Activated gamma-delta T cell (primary cell): Measurements from ENCODE around the gene OR2H1.
"Not testable (repeated sequence)": the region's sequence is repeated elsewhere in the genome, so short reads cannot be mapped to it uniquely, and the experiment has no call there.

Experiments
- DNase-seq: peaks from one replicate; lab custom pipeline; 2025; lab: John Stamatoyannopoulos, UW
- total RNA-seq, 2 donors: gene quantifications; one replicate each; lab custom pipeline; 2026; lab: John Stamatoyannopoulos, UW

OR2H1 gene
- 0 to 0.10 reads per million in 2 donors for total RNA-seq

DNA sequence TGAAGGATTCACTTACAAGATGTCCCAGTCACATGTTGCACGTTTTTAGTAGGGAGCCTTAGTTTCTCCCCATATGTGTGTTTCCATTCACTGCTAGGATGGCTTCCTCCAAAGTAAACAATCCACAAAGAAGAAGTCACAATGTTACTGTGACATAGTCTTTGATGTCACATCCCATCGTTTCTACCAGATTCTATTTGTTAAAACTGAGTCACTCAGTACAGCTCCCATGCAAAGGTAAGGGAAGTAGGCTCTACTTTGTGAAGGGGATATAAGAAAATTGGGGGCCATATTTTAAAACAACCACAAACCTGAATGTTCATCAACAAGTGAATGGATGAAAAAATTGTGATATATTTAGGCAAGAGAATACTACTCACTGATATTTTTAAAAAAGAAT, at the start of gene OR2H1, which contains the start of gene OR11A1:
TSS of gene OR2H1 (plus strand) at position 185 of the 400 bp plus-strand sequence. CDS start 4,615 bp downstream, outside the sequence.
TSS of gene OR11A1 (minus strand) at position 101 of the 400 bp plus-strand sequence. CDS start 29,430 bp downstream, outside the sequence.
- DNase-seq = no peak

DNA sequence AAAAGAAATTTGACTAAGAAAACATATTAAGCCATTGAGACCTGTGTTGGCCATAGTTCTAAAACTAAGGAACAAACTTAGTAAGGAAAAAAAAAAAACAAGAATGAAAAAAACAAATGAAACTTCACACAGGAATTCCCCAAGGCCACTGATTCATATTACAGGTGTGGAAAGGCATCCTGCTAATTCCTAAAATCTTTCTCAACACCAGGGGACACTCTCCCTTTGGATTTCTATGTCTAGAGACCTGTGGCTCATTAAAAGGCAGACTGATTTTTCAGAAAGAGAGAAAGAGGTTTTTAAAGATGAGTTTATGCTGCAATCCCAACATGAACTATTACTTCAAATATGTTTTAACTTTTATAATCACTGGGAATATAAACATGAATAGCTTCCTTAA, 42.4 kb upstream of the OR2H1 start, which contains the start of gene OR12D1:
TSS of gene OR12D1 (plus strand) at position 341 of the 400 bp plus-strand sequence.
- no peak for DNase-seq

DNA sequence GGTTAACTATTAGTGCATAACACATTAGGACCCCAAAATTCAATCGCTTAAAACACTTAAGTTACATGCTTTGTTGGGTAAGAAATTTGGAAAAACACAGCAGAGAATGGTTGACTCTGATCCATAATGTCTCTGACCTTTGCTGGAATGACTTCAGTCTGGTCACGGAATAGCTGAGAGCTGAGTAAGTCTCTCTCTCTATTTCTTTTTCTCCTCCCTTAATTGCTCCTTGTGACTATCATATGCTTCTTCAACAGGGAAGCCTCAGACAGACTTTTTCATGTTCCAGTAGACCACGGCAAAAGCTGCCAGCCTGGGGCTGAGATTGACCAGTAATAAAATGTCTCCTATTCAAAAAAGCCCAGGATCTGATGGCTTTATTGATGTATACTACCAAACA, 37.4 kb upstream of the OR2H1 start:
- no peak for DNase-seq

DNA sequence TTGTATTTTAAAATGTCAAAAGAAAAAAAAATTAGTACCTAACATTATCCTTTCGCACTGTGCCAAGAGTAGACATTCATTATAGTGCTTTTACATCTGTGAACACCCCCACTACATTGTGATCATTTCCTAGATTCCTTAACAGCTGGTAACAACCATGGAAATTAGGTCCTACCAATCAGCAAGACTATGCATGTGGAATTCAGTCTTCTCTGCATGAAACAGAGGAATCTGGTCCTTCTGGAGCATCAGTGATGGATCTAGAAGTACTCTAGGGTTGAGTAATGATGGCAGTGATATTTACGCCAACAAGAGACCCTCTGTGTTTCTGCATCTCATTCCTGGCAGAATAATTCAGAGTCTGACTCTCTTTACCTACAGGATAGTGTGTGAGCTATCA, 32.8 kb upstream of the OR2H1 start:
- DNase-seq = no peak

DNA sequence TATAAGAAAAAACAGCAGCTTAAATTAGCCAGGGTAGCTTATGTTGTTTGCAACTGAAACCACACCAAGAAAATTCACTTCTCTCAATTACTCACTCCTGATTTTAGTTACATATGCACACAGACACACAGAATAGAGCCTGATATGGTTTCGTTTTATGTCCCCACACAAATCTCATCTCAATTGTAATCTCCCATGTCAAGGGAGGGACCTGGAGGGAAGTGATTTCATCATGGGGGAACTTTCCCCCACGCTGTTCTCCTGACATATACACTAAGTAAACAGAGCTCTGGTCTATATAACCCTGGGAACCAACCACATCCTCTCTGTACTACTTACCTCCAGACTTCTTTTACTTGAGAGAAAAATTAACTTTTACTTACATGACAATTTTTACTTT, 32.4 kb upstream of the OR2H1 start:
- DNase-seq = no peak

DNA sequence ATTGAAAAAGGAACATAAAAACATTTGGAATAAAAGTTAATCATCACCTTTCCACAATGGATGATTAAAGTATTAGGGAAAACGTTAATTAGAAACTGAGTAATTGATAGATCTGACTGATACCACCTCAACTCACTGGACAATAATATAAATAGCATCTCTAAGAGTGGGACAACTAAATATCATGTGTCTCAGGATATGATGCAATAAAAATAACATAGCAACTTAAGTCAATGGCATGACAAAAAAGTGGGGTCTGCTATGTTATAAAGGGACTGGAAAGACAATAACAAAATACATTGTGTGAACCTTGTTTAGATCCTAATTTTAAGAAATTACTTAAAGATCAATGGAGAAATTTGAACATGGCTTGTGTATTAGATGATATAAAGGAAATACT, 31.9 kb upstream of the OR2H1 start:
- DNase-seq = no peak

DNA sequence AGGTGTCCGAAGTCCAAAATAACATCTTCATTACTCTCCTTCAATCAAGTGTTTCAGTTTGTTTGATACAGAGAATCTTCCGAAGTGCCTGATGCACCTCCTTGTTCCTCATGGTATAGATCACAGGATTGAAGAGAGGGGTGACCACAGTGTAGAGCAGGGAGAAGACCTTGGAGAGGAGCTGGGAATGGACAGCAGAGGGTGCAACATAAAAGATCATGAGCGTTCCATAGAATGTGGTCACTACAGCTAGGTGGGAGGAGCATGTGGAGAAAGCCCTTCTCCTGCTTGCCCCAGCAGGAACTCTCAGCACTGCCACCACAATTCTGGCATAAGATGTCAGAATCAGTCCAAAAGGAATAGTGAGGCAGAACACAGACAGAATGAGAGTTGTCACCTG, 30.3 kb upstream of the OR2H1 start:
- DNase-seq = no peak

DNA sequence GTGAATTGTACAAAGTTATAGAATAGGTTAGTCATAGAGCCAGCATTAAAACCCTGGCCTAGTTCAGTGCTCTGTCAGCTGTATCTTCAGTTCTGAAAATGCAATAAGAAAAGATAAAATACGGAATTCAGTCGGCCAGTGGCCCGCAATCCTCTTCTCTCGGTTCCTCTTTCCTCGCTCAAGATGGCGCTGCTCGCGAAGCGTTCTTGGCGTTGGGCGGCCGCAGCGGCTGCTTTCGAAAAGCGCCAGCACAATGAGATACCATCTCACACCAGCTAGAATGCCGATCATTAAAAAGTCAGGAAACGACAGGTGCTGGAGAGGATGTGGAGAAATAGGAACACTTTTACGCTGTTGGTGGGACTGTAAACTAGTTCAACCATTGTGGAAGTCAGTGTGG, 20.2 kb upstream of the OR2H1 start:
- not testable (repeated sequence) for DNase-seq

DNA sequence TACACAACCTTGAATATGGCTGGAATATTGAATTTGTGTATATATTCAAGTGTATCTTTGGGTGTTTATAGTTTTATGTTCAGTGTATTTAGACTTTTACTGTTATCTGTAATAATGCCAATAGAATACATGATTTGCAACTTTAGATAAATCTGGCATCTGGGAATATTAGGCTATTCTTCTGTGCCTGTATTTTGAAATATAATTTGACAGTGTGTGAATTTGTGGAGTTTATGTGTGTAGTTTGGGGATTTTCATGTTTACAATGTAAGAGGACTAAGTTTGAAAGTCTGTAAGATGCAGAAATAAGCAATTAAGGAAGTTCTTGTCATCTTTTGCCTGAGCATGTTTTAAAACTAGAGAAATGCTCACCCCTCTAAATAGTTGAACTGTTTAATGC, 17.9 kb upstream of the OR2H1 start, which contains the start of gene OR10C1:
TSS of gene OR10C1 (plus strand) at position 301 of the 400 bp plus-strand sequence. CDS start 710 bp downstream, outside the sequence.
- no peak for DNase-seq

DNA sequence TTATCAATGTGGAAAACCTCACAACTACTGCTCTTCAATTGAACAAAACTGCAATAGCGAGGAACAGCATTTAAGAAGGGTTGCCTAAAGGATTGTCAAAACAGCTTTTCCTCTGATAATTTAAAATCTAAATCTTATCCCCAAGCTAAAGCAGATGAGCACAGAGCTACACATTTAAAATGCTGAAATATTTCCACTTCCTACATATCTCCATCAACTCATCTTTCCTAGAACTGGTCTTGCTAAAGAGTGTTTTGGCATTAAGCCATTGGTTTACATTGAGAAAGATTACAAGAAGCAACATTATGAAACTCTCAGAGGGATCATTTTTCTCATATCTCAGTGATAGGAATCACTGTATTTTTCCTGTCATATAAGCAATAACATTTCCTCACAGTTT, 14.2 kb upstream of the OR2H1 start:
- no peak for DNase-seq

DNA sequence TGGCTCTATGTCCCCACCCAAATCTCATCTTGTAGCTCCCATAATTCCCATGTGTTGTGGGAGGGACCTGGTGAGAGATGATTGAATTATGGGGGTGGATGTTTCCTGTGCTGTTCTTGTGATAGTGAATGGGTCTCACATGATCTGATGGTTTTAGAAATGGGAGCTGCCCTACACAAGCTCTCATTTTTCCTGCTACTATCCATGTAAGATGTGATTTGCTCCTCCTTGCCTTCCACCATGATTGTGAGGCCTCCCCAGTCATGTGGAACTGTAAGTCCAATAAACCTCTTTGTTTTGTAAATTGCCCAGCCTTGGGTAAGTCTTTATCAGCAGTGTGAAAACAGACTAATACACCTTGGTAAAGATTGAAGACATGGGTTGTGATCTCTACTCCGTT, 12.9 kb upstream of the OR2H1 start:
- DNase-seq = not testable (repeated sequence)

DNA sequence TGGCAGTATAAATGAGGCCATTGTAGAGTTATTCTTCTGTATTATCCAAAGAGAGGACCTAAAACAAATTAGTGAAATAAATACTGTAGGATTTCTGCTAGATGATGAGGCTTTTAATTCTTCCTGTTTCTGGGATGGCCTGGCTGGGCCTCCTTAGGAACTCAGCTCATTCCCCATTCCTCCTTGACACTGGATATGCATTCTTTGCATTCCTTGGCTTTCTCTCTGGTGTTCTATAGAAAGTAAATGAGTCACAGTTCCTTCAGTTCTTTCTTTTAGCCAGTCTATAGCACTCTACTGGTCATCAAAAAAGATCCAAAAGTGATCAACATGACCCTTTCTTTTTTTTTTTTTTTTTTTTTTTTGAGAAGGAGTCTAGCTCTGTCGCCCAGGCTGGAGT, 9.3 kb upstream of the OR2H1 start:
- DNase-seq = no peak

DNA sequence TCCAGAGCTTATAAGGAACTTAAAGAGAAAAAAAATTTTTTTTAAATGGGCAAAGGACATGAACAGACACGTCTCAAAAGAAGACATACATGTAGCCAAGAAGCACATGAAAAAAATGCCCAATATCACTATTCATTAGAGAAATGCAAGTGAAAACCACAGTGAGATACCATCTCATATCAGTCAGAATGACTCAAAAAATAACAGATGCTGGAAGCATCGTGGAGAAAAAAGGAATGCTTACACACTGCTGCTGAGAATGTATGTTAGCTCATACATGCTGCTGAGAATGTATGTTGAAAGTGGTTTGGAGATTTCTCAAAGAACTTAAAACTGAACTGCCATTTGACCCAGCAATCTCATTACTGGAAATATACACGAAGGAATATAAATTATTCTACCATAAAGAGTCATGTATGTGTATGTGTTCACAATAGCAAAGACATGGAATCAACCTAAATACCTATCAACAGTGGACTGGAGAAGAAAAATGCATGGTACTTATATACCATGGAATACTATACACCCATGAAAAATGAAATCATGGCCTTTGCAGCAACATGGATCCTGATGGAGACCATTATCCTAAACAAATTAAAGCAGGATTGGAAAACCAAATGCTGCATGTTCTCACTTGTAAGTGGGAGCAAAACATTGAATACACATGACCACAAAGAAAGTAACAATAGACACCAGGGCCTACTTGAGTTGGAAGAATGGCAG, 5.3 kb upstream of the OR2H1 start:
- no peak for DNase-seq

DNA sequence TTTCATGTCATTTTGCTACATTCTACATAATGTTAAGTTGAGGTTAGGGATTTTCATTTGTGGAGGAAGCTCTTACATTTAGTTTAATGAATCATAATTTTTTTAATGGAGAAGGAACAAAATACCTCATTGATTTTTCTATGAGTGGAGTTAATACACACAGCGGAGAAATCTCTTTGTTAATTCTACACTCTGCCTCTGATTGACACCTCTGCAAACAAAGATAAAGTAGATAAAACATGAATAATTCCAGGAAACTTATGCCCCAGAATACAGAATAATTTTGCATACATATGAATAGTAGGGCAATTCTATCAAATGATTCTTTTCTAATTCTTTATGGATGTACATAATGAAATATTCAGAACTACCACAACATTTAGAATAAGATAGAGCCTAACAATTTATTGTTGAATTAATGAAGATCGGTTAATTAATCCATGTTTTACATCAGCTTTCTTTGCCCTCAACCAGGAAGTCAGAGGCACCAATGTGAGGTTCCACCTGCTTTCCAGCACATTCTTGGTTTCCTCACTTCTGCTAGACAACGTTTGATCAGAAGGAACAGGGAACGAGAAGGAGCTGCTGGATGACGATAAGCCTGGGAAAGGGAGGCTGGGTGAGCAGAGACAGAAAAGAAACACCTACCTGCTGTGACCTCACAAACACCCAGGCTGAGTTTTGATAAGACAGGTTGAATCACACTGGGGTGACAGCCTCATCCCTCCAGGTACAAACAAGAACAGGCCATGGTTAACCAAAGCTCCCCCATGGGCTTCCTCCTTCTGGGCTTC, 4.3 kb downstream of the OR2H1 start:
- DNase-seq = no peak

DNA sequence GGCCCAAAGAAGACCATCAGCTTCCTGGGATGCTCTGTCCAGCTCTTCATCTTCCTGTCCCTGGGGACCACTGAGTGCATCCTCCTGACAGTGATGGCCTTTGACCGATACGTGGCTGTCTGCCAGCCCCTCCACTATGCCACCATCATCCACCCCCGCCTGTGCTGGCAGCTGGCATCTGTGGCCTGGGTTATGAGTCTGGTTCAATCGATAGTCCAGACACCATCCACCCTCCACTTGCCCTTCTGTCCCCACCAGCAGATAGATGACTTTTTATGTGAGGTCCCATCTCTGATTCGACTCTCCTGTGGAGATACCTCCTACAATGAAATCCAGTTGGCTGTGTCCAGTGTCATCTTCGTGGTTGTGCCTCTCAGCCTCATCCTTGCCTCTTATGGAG, 5.1 kb downstream of the OR2H1 start:
- DNase-seq = no peak

DNA sequence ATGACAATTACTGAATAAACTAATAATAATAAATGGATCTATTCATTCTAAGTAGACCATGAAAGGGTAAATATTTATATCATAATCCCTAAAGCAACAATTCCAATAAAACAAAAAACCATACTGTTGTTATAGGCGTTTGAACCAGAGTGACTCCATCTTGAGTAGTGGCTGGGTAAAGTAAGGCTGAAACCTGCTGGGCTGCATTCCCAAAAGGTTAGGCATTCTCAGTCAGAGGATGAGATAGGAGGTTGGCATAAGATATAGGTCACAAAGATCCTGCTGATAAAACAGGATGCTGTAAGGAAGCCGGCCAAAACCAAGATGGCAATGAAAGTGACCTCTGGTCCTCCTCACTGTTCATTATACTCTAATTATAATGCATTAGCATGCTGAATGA, 8.3 kb downstream of the OR2H1 start:
- DNase-seq = no peak

DNA sequence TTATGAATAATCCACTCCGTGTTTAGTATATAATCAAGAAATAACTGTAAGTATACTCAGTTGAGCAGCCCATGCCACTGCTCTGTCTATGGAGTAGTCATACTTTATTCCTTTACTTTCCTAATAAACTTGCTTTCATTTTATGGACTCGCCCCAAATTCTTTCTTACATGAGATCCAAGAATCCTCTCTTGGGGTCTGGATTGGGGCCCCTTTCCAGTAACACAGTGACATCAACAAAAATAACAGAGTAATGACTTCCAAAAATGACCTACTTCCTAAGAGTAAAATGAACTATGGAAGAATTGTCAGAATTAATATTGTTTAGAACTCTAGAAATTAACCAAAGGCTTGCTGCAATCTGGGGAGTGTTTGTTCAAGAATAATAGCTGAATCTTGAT, 8.8 kb downstream of the OR2H1 start:
- DNase-seq = no peak

DNA sequence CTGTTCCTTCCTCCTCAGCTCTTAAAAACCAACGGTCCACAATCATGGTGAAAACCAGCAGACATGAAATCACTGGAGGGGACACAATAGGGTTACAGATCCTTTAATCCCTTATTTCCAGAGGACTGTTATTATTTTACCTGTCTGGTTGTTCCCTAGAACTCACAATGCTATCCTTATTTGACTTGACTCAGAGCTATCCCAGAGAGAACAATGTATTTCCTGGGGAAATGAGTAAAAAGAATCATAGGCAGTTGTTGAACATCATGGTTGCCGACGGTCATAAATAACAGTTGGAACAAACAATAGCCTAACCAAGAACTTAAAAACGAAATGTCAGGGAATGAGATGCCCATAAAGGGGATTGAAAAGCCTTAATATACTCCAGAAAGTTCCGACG, 9.3 kb downstream of the OR2H1 start:
- no peak for DNase-seq

DNA sequence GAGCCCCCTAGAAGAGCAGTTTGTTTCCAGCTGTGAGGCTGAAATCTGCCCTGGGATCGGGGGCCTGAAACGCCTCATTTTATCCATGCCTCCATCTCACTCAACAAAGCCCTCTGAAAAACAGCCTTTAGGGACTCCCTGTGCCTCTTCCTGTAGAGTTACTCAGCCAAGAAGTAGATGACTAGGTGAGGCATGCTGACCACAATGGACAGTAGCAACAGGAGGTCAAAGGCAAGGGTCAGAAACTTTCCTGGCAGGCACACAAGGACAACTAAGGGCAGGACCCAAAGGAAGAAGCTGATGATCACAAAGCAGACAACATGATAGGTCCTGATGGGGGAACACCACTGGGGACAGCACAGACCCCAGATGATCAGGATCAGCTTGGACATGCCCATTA, 18.0 kb downstream of the OR2H1 start:
- DNase-seq = no peak

DNA sequence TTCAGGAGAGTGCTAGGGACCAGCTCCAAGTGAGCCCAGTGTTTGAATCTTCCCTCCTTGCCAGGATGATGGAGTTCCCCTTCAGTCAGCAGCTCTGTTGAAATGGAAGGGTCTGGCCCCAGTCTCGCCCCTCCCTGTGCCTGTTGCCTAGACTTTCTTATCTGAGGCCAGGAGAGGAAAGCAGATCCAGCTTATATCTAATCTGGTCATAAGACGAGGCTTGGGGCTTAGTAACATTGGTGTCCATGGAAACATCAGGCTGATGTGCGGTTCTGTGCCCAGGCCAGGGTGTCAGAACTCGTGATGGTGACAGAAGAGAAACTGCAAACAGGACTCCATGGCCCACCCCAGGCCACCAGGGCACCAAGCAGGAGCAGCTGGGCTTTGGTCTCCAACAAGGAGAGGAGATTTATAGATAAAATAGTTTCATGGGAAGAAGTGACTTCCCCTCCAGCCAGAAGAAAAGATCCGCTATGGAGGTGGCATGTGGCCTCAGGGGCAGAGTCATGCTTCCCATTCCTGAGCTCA, 21.0 kb downstream of the OR2H1 start:
- DNase-seq = no peak

DNA sequence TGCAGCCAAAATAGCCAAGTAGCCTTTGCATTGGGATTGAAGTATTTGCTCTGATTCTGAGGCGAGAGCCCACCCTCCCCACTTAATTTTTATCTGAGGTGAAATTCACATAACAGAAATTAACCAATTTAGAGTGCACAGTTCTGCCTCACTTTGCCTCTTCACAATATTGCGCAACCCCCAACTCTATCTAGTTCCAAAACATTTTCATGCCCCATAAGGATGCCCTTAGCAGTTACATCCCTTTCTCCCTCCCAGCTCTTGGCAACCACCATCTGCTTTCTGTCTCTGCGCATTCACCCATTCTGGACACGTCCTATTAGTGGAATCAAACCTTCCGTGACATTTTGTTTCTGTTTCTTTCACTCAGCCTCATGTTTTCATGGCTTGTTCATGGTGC, 21.8 kb downstream of the OR2H1 start:
- no peak for DNase-seq

DNA sequence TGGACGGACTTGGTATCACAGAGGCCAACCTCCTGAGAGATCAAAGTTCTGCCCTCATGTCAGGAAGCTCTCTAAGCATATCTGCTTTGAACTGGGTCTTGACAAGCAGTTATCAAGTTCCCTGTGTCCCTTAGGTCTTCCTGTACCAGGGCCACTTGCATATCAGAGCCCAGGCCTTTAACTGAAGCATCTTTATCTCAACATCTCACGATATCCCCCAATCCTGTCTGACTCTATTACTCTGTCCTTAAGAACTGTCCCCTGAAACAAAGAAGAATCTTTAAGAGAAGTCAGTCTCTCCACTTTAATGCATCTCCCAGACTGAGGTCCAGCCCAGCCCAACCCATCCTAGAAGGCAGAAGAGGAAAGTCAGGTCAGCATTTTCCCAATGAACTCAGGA, 22.6 kb downstream of the OR2H1 start:
- DNase-seq = no peak

DNA sequence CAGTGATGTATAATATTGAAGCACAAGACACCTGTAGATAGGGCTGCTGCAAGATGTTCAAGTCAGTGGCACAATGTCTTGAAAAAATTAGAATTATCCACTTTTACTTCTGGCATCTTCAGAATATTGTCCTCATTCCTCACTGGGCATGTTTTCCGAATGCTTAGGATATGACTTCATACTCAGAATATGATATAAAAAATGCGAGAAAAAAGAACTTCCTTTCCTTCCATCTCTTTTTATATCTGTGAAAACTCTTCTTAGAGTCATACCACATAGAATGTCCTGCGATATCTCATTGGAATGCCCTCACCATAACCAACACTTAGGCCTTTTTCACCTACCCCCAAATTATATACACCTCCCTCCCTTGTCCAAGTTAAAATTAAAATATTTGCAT, 26.2 kb downstream of the OR2H1 start:
- no peak for DNase-seq
